GM12865 (cell line): Measurements from ENCODE around the gene TAF3.
A peak's percentile ranks its signal among the peaks of the same experiment; 100 is the strongest.

Source experiments
- DNase-seq: peaks from one replicate; pipeline ENCODE4 v3.0.0; 2010; ENCODE audit warnings: low read depth
- H3K4me3 ChIP-seq: 2 replicates; pipeline ENCODE4 v1.5.1; 2011; ENCODE audit warnings: mild to moderate bottlenecking, low read depth, low read length, control low read depth
- TF ChIP-seq, protein P1 (sequence below): IDR thresholded peaks from 2 replicates; pipeline ENCODE4 v1.5.1; 2011; ENCODE audit warnings: low read length, control low read depth, low read depth, inconsistent platforms; ENCODE audit not compliant: insufficient read depth; ENCODE audit errors: missing control alignments

The TAF3 gene

GRCh38 chr10:7855205-7855604 lies 36.9 kb downstream of the TAF3 start:
- no peak overlapping the region for H3K4me3 ChIP-seq
- no peak for DNase-seq
- TF ChIP-seq, protein P1, sequence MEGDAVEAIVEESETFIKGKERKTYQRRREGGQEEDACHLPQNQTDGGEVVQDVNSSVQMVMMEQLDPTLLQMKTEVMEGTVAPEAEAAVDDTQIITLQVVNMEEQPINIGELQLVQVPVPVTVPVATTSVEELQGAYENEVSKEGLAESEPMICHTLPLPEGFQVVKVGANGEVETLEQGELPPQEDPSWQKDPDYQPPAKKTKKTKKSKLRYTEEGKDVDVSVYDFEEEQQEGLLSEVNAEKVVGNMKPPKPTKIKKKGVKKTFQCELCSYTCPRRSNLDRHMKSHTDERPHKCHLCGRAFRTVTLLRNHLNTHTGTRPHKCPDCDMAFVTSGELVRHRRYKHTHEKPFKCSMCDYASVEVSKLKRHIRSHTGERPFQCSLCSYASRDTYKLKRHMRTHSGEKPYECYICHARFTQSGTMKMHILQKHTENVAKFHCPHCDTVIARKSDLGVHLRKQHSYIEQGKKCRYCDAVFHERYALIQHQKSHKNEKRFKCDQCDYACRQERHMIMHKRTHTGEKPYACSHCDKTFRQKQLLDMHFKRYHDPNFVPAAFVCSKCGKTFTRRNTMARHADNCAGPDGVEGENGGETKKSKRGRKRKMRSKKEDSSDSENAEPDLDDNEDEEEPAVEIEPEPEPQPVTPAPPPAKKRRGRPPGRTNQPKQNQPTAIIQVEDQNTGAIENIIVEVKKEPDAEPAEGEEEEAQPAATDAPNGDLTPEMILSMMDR = no peak

- TF ChIP-seq, protein P1 = no peak
- no peak for DNase-seq
- no peak overlapping the region for H3K4me3 ChIP-seq
These were observed 38.4 kb downstream of the TAF3 start for GRCh38 chr10:7856678-7857077.

DNA sequence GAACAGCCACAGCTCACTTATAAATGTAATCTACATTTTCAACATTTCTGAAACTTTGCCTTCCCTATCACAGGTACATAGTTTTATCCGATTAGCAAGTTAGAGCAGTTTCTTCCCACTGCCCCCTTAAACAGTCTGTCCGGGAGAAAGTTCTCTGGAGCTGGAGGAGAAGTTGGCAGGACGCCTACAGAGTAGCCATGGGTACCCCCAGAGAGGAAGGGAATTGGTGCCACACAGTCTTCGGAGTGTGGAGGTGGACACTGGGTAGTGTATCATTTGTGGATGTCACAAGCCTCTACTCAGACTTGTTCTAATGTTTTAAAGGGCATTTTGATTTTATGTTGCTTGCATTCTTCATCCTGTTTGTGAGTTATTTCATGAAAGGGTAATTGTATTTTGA lies 39.0 kb downstream of the TAF3 start:
- H3K4me3 ChIP-seq = no peak overlapping the region
- no peak for DNase-seq
- TF ChIP-seq, protein P1 = no peak

DNA sequence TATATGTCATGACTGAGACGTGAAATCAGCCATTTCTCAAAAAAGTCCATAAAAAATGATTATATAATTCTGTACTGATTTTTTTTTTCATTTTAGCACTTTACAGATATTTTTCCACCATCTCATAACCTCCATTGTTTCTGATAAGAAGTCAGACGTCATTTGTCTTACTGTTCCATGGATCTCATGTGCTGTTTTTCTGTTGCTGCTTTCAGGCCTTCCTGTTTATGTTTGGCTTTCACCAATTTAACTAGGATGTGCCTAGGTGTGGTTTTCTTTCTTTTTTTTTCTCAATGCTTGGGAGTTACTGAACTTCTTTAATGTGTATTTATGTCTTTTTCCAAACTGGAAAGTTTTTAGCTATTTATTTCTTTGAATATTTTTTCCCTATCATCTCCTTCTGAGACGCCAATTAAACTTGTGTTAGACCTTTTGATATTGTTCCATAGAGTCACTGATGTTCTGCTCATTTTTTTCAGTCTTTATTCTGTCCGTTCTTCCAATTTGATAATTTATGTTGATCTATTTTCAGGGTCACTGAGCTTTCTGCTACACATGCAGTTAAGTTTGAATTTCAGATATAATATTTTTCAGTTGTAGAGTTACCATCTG lies 43.3 kb downstream of the TAF3 start:
- TF ChIP-seq, protein P1 = no peak
- DNase-seq = no peak
- H3K4me3 ChIP-seq = no peak overlapping the region

DNA sequence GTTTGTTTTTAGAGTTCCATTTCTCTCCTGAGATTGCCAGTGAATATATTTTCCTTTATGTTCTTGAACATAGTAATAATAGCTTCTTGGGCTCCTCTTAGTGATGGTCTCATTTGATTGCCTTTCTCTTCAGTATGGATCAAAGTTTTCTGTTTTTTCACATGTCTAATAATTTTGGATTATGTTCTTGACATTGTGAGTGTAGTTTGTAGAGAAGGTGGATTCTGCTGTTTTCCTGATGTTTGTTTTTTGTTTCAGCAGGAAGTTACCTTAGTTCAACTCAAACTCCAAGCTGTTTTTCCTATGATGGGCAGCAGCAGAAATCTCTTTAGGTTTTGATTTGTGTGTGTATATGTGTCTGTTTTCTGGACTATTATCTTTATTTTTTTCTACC lies 43.8 kb downstream of the TAF3 start:
- TF ChIP-seq, protein P1 = no peak
- no peak for DNase-seq
- H3K4me3 ChIP-seq = no peak overlapping the region

DNA sequence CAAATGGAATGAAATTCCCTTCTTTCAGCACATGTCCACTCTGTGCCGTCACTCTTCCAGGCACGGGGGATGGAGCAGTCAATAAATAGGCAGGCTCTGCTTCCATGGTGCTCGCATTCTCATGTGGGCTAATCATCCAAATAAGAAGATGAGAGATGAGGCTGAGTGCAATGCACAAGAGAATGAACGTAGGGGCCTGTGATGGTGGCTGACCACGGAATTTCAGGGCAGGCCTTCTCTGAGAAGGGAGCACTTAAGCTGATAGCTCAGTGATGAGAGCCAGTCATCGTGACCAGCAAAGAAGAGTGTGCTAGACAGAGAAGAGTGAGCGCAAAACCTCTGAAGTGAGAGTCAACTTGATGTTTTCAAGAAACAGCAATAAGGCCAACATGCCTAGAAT lies 47.9 kb downstream of the TAF3 start:
- TF ChIP-seq, protein P1 = no peak
- DNase-seq = no peak
- no peak overlapping the region for H3K4me3 ChIP-seq

DNA sequence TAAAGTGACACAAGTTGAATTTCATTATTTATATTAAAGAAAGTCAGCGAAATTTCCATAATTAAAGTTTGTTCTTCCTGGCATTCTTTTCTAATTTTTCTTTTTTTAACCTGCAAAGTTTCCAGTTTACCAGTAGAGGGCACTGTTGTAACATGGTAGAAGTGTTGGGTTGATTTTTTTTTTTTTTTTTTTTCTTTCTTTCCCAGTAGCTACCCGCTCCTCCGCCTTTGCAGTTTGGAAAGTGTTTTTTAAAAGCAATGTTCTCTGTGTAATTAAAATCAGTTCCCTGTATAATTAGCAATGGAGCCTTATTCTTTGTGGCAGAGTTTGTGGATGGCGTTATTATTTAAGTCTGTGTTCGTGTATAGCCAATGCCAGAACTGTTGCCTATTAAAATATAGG lies 53.7 kb downstream of the TAF3 start:
- TF ChIP-seq, protein P1 = peak; percentile 55
- DNase-seq = peak; percentile 7
- H3K4me3 ChIP-seq = no peak overlapping the region
